Measurements from ENCODE around the gene APOL3.

The APOL3 gene

DNA sequence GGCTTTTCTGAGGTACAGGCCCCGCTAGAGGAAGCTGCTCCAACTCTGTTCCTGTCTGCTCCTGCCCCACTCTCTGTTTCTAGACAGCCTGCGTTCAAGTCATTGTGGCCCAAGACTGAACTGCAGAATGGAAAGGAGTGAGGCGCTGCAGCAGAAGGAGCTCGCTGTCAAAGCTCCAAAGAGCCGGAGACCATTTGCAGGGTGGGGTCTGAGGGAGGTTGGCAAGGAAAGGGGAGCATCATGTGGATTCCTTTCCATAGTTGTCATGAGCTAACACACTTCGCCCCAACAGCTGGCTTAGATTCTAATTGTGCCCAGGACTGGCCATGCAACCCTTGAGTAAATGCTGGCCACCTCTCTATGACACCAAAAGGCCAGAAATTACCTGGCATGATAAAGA is 22.3 kb upstream of the APOL3 start:
- no peaks in the 10 kb centered on the region for H3K9me2 ChIP-seq (ENCODE audit: low read depth, low read length)

GRCh38 chr22:36182056-36182455 is 21.5 kb upstream of the APOL3 start:
- no peaks in the 10 kb centered on the region for H3K36me3 ChIP-seq (ENCODE audit: insufficient read depth, low read length)
- no peaks in the 10 kb centered on the region; the same call in 1 of the 2 replicates for H3K27me3 ChIP-seq (ENCODE audit: insufficient read depth, low read length)
- no peaks in the 10 kb centered on the region for H4K20me1 ChIP-seq (ENCODE audit: insufficient read depth, low read length)
- no peak overlapping the region for H3K27ac ChIP-seq (ENCODE audit: low read depth, low read length, poor library complexity, severe bottlenecking)
- H3K4me1 ChIP-seq (ENCODE audit: insufficient read depth, low read length, severe bottlenecking), result peaks cover 4% of the 10 kb centered on the region
- H2AFZ ChIP-seq (ENCODE audit: low read length), result no peak overlapping the region
- no peaks in the 10 kb centered on the region for H3F3A ChIP-seq (ENCODE audit: insufficient read depth, low read length)
- H3K4me2 ChIP-seq (ENCODE audit: low read length), result no peak overlapping the region
- no peak overlapping the region for H3K4me3 ChIP-seq (ENCODE audit: low read depth, low read length, poor library complexity, severe bottlenecking)
- H3K79me2 ChIP-seq (ENCODE audit: insufficient read depth, low read length), result no peaks in the 10 kb centered on the region
- H3K9ac ChIP-seq (ENCODE audit: low read length), result no peak overlapping the region
- TF ChIP-seq EZH2 (IDR thresholded peaks at IDR 0.05; ENCODE audit: borderline replicate concordance, low read length), result no peak
- H3K9me3 ChIP-seq (ENCODE audit: low read length), result no peaks in the 10 kb centered on the region
- no peaks in the 10 kb centered on the region for H3K9me2 ChIP-seq (ENCODE audit: low read depth, low read length)

More for the DNA sequence above, 22.3 kb upstream of the APOL3 start:
- no peak overlapping the region for H3K4me2 ChIP-seq (ENCODE audit: low read length)
- no peak overlapping the region for H2AFZ ChIP-seq (ENCODE audit: low read length)
- no peak overlapping the region for H3K9ac ChIP-seq (ENCODE audit: low read length)
- no peak overlapping the region for H3K4me3 ChIP-seq (ENCODE audit: low read depth, low read length, poor library complexity, severe bottlenecking)
- no peaks in the 10 kb centered on the region for H3K9me3 ChIP-seq (ENCODE audit: low read length)
- no peak overlapping the region for H3K27ac ChIP-seq (ENCODE audit: low read depth, low read length, poor library complexity, severe bottlenecking)
- TF ChIP-seq EZH2 (IDR thresholded peaks at IDR 0.05; ENCODE audit: borderline replicate concordance, low read length), result no peak
- TF ChIP-seq, protein P1, sequence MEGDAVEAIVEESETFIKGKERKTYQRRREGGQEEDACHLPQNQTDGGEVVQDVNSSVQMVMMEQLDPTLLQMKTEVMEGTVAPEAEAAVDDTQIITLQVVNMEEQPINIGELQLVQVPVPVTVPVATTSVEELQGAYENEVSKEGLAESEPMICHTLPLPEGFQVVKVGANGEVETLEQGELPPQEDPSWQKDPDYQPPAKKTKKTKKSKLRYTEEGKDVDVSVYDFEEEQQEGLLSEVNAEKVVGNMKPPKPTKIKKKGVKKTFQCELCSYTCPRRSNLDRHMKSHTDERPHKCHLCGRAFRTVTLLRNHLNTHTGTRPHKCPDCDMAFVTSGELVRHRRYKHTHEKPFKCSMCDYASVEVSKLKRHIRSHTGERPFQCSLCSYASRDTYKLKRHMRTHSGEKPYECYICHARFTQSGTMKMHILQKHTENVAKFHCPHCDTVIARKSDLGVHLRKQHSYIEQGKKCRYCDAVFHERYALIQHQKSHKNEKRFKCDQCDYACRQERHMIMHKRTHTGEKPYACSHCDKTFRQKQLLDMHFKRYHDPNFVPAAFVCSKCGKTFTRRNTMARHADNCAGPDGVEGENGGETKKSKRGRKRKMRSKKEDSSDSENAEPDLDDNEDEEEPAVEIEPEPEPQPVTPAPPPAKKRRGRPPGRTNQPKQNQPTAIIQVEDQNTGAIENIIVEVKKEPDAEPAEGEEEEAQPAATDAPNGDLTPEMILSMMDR (IDR thresholded peaks at IDR 0.05; ENCODE audit: low read length), result no peak
- no peaks in the 10 kb centered on the region for H3F3A ChIP-seq (ENCODE audit: insufficient read depth, low read length)
- no peaks in the 10 kb centered on the region for H4K20me1 ChIP-seq (ENCODE audit: insufficient read depth, low read length)
- H3K79me2 ChIP-seq (ENCODE audit: insufficient read depth, low read length), result no peaks in the 10 kb centered on the region
- no peaks in the 10 kb centered on the region; the same call in 1 of the 2 replicates for H3K27me3 ChIP-seq (ENCODE audit: insufficient read depth, low read length)
- H3K36me3 ChIP-seq (ENCODE audit: insufficient read depth, low read length), result no peaks in the 10 kb centered on the region
- peaks cover 4% of the 10 kb centered on the region for H3K4me1 ChIP-seq (ENCODE audit: insufficient read depth, low read length, severe bottlenecking)

DNA sequence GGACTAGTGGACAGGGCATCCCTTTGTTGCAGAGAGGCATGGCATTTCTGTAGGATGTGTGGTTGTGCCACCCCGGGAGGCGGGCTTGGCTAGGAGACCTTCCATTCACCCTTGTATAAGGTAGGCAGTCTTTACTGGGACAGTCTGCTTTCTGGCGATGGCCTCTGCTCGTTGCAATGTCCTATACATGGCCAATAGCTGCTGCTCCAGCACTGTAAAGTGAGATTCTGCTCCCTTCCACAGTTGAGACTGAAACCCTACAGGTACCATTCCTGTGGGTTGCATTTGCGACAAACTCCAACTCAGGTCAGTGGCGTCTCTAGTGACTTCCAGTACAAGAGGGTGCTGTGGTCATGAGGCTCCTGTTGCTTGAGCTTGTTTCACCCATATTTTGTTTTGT is 20.4 kb upstream of the APOL3 start:
- Histone ChIP-seq H3K4me1 (ENCODE audit: insufficient read depth, low read length, severe bottlenecking) (peaks cover 4% of the 10 kb centered on the region), H3K27me3 (ENCODE audit: insufficient read depth, low read length) (no peaks in the 10 kb centered on the region; the same call in 1 of the 2 replicates), H3K4me2 (ENCODE audit: low read length) (no peak overlapping the region), H4K20me1 (ENCODE audit: insufficient read depth, low read length) (no peaks in the 10 kb centered on the region), H3K9me2 (ENCODE audit: low read depth, low read length) (no peaks in the 10 kb centered on the region), H3K9me3 (ENCODE audit: low read length) (no peaks in the 10 kb centered on the region), H3K79me2 (ENCODE audit: insufficient read depth, low read length) (no peaks in the 10 kb centered on the region), H2AFZ (ENCODE audit: low read length) (no peak overlapping the region), H3K4me3 (ENCODE audit: low read depth, low read length, poor library complexity, severe bottlenecking) (no peak overlapping the region), H3K9ac (ENCODE audit: low read length) (no peak overlapping the region), H3F3A (ENCODE audit: insufficient read depth, low read length) (no peaks in the 10 kb centered on the region), H3K36me3 (ENCODE audit: insufficient read depth, low read length) (no peaks in the 10 kb centered on the region), H3K27ac (ENCODE audit: low read depth, low read length, poor library complexity, severe bottlenecking) (no peak overlapping the region)
- TF ChIP-seq, protein P1 (IDR thresholded peaks at IDR 0.05; ENCODE audit: low read length), result no peak
- TF ChIP-seq EZH2 (IDR thresholded peaks at IDR 0.05; ENCODE audit: borderline replicate concordance, low read length), result no peak
